GM19467 (cell line): ENCODE results near the gene CLCN4.

Source experiments
- ATAC-seq: cut with Tn5 transposase; IDR thresholded peaks from one replicate; pipeline ENCODE4 v1.9.1; 2021; ENCODE audit warnings: mild to moderate bottlenecking, moderate library complexity; ENCODE audit not compliant: unreplicated experiment

Gene CLCN4

DNA sequence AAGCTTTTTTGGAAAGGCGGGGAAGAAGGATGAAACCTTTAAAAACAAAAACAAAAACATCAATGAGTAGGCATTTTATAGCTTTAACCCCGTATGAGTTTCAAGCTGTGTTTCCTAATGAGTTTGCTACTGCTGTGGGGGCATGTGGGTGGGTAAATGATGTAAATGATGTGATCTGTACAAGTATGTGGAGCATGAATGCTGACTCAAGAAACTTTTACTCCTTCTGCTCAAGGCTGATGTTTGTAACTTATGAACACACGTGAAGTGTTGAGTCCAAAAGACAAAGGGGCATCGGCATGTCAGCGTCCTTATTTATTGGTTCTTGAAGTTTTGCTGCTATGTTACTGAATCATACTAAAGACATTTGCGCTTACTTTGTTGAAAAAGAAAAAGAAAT, 76.9 kb downstream of the CLCN4 start:
- ATAC-seq: no peak

DNA sequence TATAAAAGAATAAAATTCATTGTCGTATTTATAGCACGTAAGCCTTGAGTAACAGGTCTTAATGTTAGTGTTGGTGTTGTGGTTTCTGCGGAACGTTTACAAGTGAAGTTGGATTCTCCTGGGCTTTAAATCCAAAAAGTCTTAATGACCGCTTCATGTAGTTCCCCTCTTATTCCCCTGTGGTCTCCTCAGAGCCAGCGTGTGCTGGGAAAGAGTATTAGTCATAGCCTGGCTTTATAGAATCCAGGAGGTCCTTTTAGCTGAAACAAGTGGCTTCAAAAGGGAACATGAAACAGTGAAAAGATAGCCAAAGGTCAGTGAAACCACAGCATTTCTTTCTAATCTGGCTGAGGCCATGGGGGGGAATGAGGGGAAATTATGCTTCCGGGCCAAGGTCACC, 79.1 kb downstream of the CLCN4 start:
- no peak for ATAC-seq

DNA sequence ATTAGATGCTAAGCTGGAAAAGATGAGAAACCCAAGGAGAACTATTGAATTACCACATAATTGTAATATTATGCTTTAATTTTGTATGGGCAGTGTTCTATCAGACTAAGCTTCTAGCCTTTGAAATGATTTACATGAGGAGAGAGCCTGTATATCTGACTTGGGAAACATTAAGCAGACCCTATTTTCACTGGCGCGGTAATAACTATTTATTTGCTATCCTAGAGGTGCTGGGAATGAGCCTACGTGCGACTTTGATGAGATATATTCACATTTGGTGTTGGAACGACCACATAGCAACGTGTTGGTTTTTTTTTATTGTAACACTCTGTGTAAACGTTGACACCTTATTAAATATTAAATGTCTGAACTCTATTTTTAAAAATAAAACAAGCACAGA, 80.5 kb downstream of the CLCN4 start:
- no peak for ATAC-seq

DNA sequence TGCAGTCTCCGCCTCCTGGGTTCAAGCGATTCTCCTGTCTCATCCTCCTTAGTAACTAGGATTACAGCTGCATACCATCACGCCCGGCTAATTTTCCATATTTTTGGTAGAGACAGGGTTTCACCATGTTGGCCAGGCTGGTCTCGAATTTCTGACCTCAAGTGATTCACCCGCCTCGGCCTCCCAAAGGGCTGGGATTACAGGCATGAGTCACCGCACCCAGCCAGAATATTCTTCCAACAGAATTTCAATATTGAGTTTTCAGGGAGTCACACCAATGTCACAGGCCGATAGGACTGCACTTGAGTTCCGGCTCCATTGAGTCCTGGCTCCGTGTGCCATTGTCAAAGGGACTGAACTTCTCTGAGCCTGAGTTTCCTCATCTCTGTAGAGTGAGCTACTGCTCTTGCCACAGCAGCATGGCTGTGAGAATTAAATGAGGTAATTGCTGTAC, 82.9 kb downstream of the CLCN4 start:
- ATAC-seq: no peak

DNA sequence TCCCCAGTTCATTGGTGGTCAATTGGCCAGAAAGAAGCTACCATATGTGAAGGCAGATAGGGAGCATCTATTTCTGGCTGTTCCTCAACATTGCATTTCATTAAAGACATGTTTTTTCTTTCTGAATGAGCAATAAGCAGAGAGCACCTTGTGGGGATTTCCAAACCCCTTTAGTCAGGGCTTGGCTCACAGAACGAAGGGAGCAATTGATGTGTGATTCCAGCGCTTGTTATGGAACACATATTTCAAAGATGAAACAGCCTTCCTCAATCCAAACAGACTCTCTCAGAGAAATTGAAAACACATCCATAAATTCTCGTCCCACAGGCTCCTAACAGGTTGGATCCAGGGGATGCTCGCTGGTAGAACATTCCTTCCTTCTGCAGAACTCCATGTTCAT, 84.1 kb downstream of the CLCN4 start:
- ATAC-seq: no peak

DNA sequence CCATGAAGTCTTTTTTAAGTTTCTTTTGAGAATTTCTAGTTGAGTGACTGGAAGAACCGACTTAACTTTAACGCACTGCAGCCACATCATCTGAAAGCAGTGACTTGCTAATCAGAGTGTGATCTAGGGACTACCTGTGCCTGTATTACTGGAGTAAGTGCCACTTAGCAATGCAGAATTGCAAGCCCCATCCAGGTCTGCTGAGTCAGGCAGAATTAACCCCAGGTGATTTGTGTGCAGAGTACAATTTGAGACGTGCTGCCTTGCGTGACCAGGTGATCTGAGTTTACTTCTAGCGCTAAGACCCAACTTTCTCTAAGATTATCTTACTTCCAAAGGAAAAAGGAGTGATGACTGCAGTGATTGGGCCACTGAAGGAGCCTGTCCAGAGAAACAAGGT, 85.3 kb downstream of the CLCN4 start:
- no peak for ATAC-seq

DNA sequence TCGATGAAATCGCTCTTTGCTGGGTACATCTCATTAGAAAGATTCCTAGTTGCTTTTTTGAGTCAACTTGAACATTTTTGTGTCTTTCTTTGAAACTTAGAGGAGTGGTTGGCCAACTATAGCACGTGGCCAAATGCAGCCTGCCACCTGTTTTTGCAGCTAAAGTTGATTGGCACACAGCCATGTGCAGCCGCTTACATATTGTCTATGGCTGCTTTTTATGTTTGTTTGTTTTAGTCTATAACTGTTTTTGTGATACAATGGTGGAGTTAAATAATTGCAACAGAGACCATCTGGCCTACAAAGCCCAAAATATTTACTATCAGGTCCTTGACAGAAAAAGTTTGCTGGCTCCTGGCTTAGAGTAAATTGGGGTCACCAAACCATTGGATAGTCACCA, 86.3 kb downstream of the CLCN4 start:
- no peak for ATAC-seq

DNA sequence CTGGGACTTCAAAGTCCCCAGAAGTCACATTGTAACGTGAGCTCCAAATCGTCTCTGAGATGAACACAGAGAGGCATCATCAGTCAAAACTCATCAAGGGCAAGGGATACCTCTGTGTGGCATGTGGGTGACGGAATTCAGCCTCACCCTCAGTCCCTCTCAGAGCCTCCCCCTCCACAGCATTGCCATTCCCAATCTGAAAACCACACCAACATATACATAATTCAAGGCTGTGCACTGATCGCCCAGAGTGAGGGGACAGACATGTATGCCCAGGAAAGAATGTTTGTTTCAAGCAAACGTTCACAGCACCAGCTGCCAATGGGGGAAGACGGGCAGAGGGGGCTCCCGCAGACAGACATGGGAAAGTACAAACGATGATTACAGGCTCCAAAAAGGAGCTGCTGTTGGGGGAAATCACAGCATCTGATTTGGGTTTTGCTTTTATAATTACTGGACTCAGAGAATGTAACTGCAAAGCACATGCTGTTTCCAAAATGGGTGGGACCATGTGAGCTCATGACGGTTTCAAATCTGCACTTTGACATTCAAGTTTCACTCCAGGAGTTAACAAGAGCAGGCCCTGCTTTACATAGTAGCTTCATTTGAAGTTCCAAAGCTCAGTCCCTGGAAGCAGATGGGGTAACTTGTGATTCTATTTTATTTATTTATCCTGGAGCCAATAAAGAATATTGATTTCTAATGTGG, 88.3 kb downstream of the CLCN4 start:
- ATAC-seq: no peak

DNA sequence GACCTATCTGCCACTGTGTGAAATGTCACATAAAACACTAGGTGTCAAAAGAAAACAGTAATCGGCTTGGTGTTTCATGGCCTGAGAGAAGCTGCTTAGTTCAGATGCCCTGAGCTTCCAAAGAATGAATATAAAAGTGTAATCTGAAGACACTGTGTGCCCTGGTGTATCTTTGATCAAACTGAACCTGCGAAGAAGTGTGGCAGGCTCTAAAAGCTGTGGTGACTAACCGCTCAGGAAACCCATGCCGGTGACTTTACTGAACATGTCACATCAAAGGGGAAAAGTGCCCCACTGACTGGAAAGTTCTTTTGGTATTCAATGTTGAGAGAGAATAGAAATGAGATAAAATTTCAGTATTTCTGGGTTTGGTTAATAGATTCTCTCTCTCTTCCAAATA, 89.1 kb downstream of the CLCN4 start:
- ATAC-seq: no peak

DNA sequence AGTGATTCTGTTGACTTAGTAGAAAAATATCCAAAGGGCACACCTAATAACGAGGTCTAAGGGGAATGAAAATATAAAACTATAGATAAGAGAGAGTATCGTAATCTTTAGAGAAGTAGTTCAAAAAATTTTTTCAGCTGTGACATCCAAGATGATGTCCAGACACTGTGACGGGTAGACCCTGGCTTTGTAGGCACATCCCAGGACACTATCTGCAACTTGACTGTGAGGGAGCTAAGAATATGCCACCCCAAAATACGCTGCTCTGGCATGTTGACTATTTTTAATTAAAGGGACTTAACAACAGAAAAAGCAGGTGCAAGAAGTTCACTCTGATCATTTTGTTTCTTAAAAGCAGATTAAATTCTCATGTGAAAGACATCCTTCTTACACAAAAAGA, 89.5 kb downstream of the CLCN4 start:
- no peak for ATAC-seq

DNA sequence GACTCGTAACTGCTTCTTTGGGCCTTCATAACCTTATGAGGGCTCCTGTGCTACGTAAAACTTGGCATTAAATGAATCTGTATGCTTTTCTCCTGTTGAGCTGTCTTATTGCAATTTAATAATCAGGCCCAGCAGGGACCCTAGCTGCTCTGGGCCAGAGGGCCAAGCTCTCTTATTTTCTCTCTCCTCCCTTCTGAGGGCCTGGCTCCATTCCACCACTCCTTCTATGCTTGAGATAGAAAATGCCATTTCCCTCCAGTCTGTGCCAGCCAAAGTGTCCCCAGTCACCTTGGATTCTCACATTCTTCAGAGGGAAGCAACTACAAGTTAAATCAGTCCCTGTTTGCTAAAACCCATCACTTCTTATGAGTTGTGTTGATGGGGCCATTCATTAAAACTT, 90.1 kb downstream of the CLCN4 start:
- ATAC-seq: no peak

DNA sequence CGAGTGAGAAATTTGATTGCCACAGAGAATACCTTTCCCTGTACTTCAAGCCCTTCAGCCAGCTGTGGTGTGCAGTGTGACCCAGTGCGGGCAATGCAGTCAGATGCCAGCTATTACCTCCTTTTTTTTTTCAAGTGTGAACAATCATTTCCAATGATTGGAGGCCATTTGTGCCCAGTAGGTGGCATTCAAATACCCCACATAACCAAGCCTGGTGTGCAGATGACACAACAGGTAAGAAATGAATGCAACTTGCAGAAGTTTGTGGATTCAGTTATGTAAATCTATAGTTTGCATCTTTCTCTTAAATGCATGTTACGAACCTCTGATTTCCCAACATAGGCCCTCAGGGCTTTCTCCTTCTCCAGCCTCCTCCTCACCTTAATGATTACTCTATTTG, 98.0 kb downstream of the CLCN4 start:
- ATAC-seq: no peak

DNA sequence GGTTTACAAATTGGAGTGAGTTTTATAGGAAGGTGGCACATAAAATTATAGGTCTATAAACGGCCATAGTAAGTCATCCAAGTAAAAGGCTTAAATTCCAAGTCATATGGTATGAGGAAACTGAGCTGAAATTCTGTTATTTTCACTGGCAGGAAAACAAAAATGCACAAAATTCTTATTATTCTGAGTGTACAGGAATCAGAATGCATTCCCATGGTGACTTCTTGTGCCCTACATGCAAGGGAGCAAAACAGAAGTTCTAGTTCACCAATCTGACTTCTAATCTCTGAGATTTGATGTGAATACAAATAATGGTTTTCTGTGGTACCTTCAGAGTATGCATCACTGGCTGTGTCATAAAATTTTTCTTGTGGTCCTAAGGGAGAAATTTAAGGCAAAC, 102.9 kb downstream of the CLCN4 start:
- no peak for ATAC-seq

DNA sequence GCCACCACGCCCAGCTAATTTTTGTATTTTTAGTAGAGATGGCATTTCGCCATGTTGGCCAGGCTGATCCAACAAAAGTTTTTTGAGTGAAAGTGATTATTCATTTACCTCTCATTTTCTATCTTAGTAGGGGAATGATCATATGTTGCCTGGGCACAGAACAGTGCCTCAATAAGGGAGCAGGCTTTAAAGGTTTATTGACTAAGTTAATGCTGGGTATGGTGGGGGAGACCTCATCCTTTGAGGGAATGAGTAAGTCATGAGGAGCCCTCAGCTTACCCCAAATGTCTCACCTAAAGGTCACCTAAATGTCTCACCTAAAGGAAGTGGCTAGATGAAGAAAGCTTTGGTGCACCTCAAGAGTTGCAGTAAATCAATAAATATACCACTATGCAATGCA, 109.0 kb downstream of the CLCN4 start:
- no peak for ATAC-seq

DNA sequence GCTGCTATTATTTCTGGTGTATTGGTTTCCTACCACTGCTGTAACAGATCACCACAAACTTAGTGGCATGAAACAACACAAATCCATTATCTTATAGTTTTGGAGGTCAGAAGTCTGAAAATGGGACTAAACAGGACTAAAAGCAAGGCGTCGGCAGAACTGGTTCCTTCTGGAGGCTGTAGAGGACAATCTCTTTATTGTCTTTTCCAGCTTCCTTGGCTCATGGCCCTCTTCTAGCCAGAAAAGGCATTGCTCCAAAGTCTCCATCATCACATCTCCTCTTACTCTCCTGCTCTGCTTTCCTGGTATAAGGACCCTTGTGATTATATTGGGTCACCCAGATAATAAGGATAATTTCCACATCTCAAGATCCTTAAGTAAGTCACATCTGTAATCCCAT, 121.9 kb downstream of the CLCN4 start:
- ATAC-seq: no peak

DNA sequence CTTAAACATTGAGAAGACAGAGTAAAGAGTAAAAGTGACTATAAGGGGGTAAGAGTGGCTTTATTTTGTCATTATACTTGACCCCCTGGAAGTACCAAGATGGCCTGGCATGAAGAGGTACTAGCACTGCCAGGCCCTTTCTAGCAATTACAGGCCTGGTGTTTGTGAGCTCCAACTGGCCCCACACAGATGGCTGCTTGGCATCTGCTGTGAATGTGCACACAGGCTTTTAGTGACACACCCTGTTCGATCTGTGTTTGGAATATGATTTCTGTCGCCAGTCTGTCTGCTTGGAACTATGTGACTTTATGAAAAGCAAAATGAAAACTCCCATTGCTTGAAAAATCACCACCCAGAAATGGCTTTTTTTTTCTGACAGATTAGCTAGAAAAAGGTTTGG, 123.3 kb downstream of the CLCN4 start:
- ATAC-seq: no peak

DNA sequence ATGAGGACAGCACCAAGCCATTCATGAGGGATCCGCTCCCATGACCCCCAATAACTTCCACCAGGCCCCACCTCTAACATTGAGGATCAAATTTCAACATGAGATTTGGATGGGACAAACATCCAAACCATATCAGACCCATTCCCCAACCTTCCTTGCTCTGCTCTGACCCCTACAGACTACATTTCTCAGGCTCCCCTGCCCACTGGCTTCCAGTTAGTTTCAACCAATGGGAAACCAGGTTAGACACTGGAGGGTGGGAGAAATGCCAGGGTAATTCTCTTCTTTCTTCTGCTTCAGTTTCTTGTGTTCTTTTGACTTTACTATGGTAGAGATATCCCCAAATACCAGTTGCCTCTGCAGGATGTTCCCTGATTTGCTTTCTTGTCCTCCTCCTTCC, 125.7 kb downstream of the CLCN4 start:
- no peak for ATAC-seq

DNA sequence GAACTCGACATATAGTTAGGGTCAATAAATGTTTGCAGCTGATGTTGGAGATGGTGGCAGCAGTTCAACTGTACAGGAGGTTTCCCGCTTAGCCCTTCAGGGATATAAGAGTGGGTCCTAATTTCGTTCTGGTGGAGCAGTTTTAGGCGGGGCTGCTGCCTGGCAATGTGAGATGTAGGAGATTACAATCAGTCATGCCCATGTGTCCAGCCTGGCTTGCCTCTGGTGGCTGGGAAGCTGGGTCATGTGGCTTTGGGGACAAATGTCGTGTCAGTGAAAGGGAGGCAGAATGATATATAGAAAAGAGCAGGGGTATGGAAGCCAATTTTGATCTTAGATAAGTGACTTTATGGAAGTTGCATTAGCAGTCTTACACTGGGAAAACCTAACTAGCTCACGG, 129.4 kb downstream of the CLCN4 start:
- no peak for ATAC-seq
